Thoracic aorta (tissue), 2 donors: Measurements from ENCODE around the gene SDE2. TPM values are rescaled to one million over a fixed set of nuclear protein-coding genes. Genes with fewer than 3 reads are reported as not detected.

Experiments
- ATAC-seq: fragments of 150-250 bp; one replicate; pipeline ENCODE4 v1.8.0; 2017; ENCODE audit warnings: low read depth; ENCODE audit not compliant: insufficient number of reproducible peaks, low FRiP score
- DNase-seq: peaks from one replicate; pipeline ENCODE4 v3.0.0-alpha.2; 2020; ENCODE audit warnings: low spot score
- H3K27ac ChIP-seq, 2 donors: fragments of 200-600 bp; sonication (generic); 1 replicate in 1 of 2; 2 replicates in 1 of 2; pipeline ENCODE4 v1.5.1; 2016; ENCODE audit warnings: mild to moderate bottlenecking in 2 of 2, moderate library complexity in 2 of 2
- H3K27me3 ChIP-seq: fragments of 200-600 bp; sonication (generic); replicated peaks from 2 replicates; pipeline ENCODE4 v1.6.0; 2016; ENCODE audit warnings: mild to moderate bottlenecking; ENCODE audit not compliant: insufficient read depth
- H3K36me3 ChIP-seq: fragments of 200-600 bp; sonication (generic); one replicate; pipeline ENCODE4 v1.5.1; 2016
- H3K4me1 ChIP-seq, 2 donors: fragments of 200-600 bp; sonication (generic); 1 replicate in 1 of 2; 2 replicates in 1 of 2; pipeline versions ENCODE4 v1.5.1 to v1.6.0; 2016; ENCODE audit warnings: low read depth in 2 of 2, mild to moderate bottlenecking in 1 of 2; ENCODE audit not compliant: control insufficient read depth in 1 of 2
- H3K4me3 ChIP-seq: fragments of 200-600 bp; sonication (generic); 2 replicates; pipeline ENCODE4 v1.5.1; 2016; ENCODE audit warnings: mild to moderate bottlenecking
- H3K9me3 ChIP-seq: fragments of 200-600 bp; sonication (generic); 2 replicates; pipeline ENCODE4 v1.5.1; 2016
- total RNA-seq, 2 donors: library from RNA; depleted of rRNA; stranded (reverse); fragments of >200 nt; gene quantifications; one replicate each; pipeline versions ENCODE4 v1.1.0 to v1.2.3, GENCODE V29; 2016
- TF ChIP-seq, protein P1 (sequence below): fragments of 200-600 bp; sonication (generic); IDR thresholded peaks from one replicate; pipeline ENCODE4 v1.5.1; 2019; ENCODE audit warnings: antibody characterized with exemption

SDE2 gene
- total RNA-seq, 2 donors from 2014 or later: 19.1 to 33.2 TPM

GRCh38 chr1:225954753-225955152 is 44.4 kb downstream of the SDE2 start:
- Histone ChIP-seq H3K27me3 (no peaks in the 10 kb centered on the region), H3K36me3 (no peaks in the 10 kb centered on the region), H3K4me3 (no peak overlapping the region), H3K27ac (no peak overlapping the region), H3K9me3 (no peaks in the 10 kb centered on the region), H3K4me1 (peaks cover 0 to 9% of the 10 kb centered on the region in 2 donors)
- ATAC-seq (no peak), DNase-seq (no peak)
- TF ChIP-seq, protein P1, sequence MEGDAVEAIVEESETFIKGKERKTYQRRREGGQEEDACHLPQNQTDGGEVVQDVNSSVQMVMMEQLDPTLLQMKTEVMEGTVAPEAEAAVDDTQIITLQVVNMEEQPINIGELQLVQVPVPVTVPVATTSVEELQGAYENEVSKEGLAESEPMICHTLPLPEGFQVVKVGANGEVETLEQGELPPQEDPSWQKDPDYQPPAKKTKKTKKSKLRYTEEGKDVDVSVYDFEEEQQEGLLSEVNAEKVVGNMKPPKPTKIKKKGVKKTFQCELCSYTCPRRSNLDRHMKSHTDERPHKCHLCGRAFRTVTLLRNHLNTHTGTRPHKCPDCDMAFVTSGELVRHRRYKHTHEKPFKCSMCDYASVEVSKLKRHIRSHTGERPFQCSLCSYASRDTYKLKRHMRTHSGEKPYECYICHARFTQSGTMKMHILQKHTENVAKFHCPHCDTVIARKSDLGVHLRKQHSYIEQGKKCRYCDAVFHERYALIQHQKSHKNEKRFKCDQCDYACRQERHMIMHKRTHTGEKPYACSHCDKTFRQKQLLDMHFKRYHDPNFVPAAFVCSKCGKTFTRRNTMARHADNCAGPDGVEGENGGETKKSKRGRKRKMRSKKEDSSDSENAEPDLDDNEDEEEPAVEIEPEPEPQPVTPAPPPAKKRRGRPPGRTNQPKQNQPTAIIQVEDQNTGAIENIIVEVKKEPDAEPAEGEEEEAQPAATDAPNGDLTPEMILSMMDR: no peak

- no peaks in the 10 kb centered on the region for H3K27me3 ChIP-seq
- ATAC-seq (no peak), DNase-seq (no peak)
- no peak overlapping the region for H3K27ac ChIP-seq
- H3K36me3 ChIP-seq: no peaks in the 10 kb centered on the region
- peaks cover 0 to 9% of the 10 kb centered on the region in 2 donors for H3K4me1 ChIP-seq
- H3K4me3 ChIP-seq: no peak overlapping the region
- TF ChIP-seq, protein P1: no peak
- no peaks in the 10 kb centered on the region for H3K9me3 ChIP-seq
Observed at GRCh38 chr1:225953315-225953714, 45.8 kb downstream of the SDE2 start.

GRCh38 chr1:225950905-225951497 is 48.1 kb downstream of the SDE2 start:
- TF ChIP-seq, protein P1: no peak
- DNase-seq (no peak), ATAC-seq (peak; percentile 46)
- H3K36me3 ChIP-seq: no peaks in the 10 kb centered on the region
- no peaks in the 10 kb centered on the region for H3K9me3 ChIP-seq
- H3K27me3 ChIP-seq: no peaks in the 10 kb centered on the region
- H3K27ac ChIP-seq: no peak overlapping the region
- H3K4me3 ChIP-seq: peak overlapping the region; percentile 27
- H3K4me1 ChIP-seq: peaks cover 0 to 9% of the 10 kb centered on the region in 2 donors

GRCh38 chr1:225949041-225949440 is 50.1 kb downstream of the SDE2 start:
- Histone ChIP-seq H3K9me3 (no peaks in the 10 kb centered on the region), H3K4me1 (peaks cover 0 to 9% of the 10 kb centered on the region in 2 donors), H3K27me3 (no peaks in the 10 kb centered on the region), H3K27ac (no peak overlapping the region), H3K4me3 (no peak overlapping the region), H3K36me3 (no peaks in the 10 kb centered on the region)
- ATAC-seq: no peak
- TF ChIP-seq, protein P1: no peak
- no peak for DNase-seq

- H3K27me3 ChIP-seq: no peaks in the 10 kb centered on the region
- H3K36me3 ChIP-seq: no peaks in the 10 kb centered on the region
- TF ChIP-seq, protein P1: no peak
- no peak for ATAC-seq
- no peak overlapping the region for H3K4me3 ChIP-seq
- H3K27ac ChIP-seq: no peak overlapping the region
- no peak for DNase-seq
- peaks cover 0 to 11% of the 10 kb centered on the region in 2 donors for H3K4me1 ChIP-seq
- H3K9me3 ChIP-seq: no peaks in the 10 kb centered on the region
Observed at GRCh38 chr1:225946803-225947202, 52.3 kb downstream of the SDE2 start.
